Endodermal cell (in vitro differentiated cells): ENCODE data around the gene DRAXIN. TPM values are rescaled to one million over a fixed set of nuclear protein-coding genes. Genes with fewer than 3 reads are reported as not detected.

Experiments used
- DNase-seq: peaks from one replicate; pipeline ENCODE4 v3.0.0-alpha.2; 2017
- H3K27ac ChIP-seq: 2 replicates; pipeline ENCODE4 v1.5.1; 2013; ENCODE audit warnings: mild to moderate bottlenecking, low read depth, low read length, moderate library complexity
- H3K27me3 ChIP-seq: 2 replicates; pipeline ENCODE4 v1.6.1; 2013; ENCODE audit warnings: mild to moderate bottlenecking, low read length, moderate library complexity; ENCODE audit not compliant: insufficient read depth, control insufficient read depth, poor library complexity, severe bottlenecking
- H3K36me3 ChIP-seq: 2 replicates; pipeline ENCODE4 v1.7.0; 2013; ENCODE audit warnings: mild to moderate bottlenecking, low read length, moderate library complexity; ENCODE audit not compliant: control insufficient read depth, insufficient read depth
- H3K4me1 ChIP-seq: one replicate; pipeline ENCODE4 v1.7.0; 2013; ENCODE audit warnings: low read length; ENCODE audit not compliant: control insufficient read depth, insufficient read depth
- H3K4me3 ChIP-seq: 2 replicates; pipeline ENCODE4 v1.5.1; 2013; ENCODE audit warnings: mild to moderate bottlenecking, low read length, moderate library complexity
- H3K9ac ChIP-seq: 2 replicates; pipeline ENCODE4 v1.6.1; 2013; ENCODE audit warnings: mild to moderate bottlenecking, low read length, moderate library complexity; ENCODE audit not compliant: poor library complexity, severe bottlenecking; ENCODE audit errors: extremely low read depth
- H3K9me3 ChIP-seq: 2 replicates; pipeline ENCODE4 v1.6.1; 2013; ENCODE audit warnings: mild to moderate bottlenecking, low read length, moderate library complexity; ENCODE audit not compliant: control insufficient read depth
- H3K27ac Mint-ChIP-seq: 2 replicates; pipeline ENCODE4 v1.8.0; 2020; ENCODE audit warnings: mixed read lengths
- H3K27me3 Mint-ChIP-seq: 2 replicates; pipeline ENCODE4 v1.8.0; 2021; ENCODE audit warnings: mild to moderate bottlenecking, mixed read lengths; ENCODE audit not compliant: insufficient read depth
- H3K36me3 Mint-ChIP-seq: 2 replicates; pipeline ENCODE4 v1.8.0; 2020; ENCODE audit warnings: low read depth, mixed read lengths
- H3K4me1 Mint-ChIP-seq: 2 replicates; pipeline ENCODE4 v1.8.0; 2020; ENCODE audit warnings: mixed read lengths
- H3K4me3 Mint-ChIP-seq: 2 replicates; pipeline ENCODE4 v1.8.0; 2020; ENCODE audit warnings: mild to moderate bottlenecking, moderate library complexity, mixed read lengths
- H3K9me3 Mint-ChIP-seq: 2 replicates; pipeline ENCODE4 v1.8.0; 2020; ENCODE audit warnings: mild to moderate bottlenecking, mixed read lengths
- CTCF ChIP-seq: fragments of 200-600 bp; sonication (generic); conservative IDR thresholded peaks from 2 replicates; pipeline ENCODE4 v1.5.0; 2021; ENCODE audit warnings: antibody characterized with exemption, mild to moderate bottlenecking
- WGBS, 2 experiments: methylation state at CpG; one replicate each; pipeline versions ENCODE4 v1.1.5 to v1.1.7; 2013; ENCODE audit warnings: missing lambda C conversion rate in 2 of 2, mixed read lengths in 1 of 2; ENCODE audit not compliant: insufficient coverage in 1 of 2, insufficient read length in 1 of 2; 5-methylcytosine and 5-hydroxymethylcytosine counted together
- total RNA-seq, 2 donors: library from RNA; stranded (reverse); fragmentation: NEBNext Ultra II Directional in 1 of 2; extraction: Animal tissue kit (Norgen Biotek cat#: 25700) in 1 of 2; gene quantifications; 2 replicates in 1 of 2; 3 replicates in 1 of 2; pipeline ENCODE4 v1.2.1, GENCODE V29; 2021

The DRAXIN gene
- total RNA-seq, 2 donors from 2014 or later, result 5.4 to 6.0 TPM

DNA sequence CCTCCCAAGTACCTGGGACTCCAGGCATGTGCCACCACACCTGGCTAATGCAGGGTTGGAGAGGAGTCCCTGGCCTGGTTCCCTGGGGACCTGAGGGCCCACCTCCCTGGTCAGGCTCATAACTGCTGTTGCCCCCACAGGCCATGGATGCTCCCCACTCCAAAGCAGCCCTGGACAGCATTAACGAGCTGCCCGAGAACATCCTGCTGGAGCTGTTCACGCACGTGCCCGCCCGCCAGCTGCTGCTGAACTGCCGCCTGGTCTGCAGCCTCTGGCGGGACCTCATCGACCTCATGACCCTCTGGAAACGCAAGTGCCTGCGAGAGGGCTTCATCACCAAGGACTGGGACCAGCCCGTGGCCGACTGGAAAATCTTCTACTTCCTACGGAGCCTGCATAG, 23.0 kb upstream of the DRAXIN start:
- no peak for TF ChIP-seq CTCF
- Histone ChIP-seq H3K27ac (no peak overlapping the region), H3K27me3 (peaks cover 3% of the 10 kb centered on the region), H3K4me3 (no peak overlapping the region), H3K9ac (no peak overlapping the region), H3K9me3 (no peaks in the 10 kb centered on the region), H3K4me1 (no peaks in the 10 kb centered on the region), H3K36me3 (peaks cover 3% of the 10 kb centered on the region)
- Mint-ChIP-seq H3K9me3 (no peaks in the 10 kb centered on the region), H3K27ac (no peak overlapping the region), H3K27me3 (peaks cover 4% of the 10 kb centered on the region), H3K4me3 (no peak overlapping the region), H3K4me1 (no peaks in the 10 kb centered on the region), H3K36me3 (peaks cover 38% of the 10 kb centered on the region)
- 92 to 94% methylated on average over 13 to 14 of the region's 14 CpGs for WGBS, 2 experiments
- peak; percentile 52 for DNase-seq

- H3K36me3 ChIP-seq, result peaks cover 21% of the 10 kb centered on the region
- Mint-ChIP-seq H3K4me1 (no peaks in the 10 kb centered on the region), H3K27me3 (no peaks in the 10 kb centered on the region), H3K4me3 (no peak overlapping the region), H3K27ac (no peak overlapping the region), H3K36me3 (peaks cover 55% of the 10 kb centered on the region), H3K9me3 (no peaks in the 10 kb centered on the region)
- H3K9me3 ChIP-seq, result no peaks in the 10 kb centered on the region
- DNase-seq, result no peak
- H3K4me1 ChIP-seq, result no peaks in the 10 kb centered on the region
- no peak overlapping the region for H3K27ac ChIP-seq
- 91 to 100% methylated on average over 5 to 6 of the region's 6 CpGs for WGBS, 2 experiments
- H3K4me3 ChIP-seq, result no peak overlapping the region
- TF ChIP-seq CTCF, result no peak
- H3K9ac ChIP-seq, result no peak overlapping the region
- H3K27me3 ChIP-seq, result no peaks in the 10 kb centered on the region
Observed at GRCh38 chr1:11670747-11671146, 20.8 kb upstream of the DRAXIN start.

GRCh38 chr1:11671205-11671543, 20.3 kb upstream of the DRAXIN start:
- Histone ChIP-seq H3K9ac (no peak overlapping the region), H3K36me3 (peaks cover 24% of the 10 kb centered on the region), H3K4me1 (no peaks in the 10 kb centered on the region), H3K9me3 (no peaks in the 10 kb centered on the region), H3K27me3 (no peaks in the 10 kb centered on the region), H3K4me3 (no peak overlapping the region), H3K27ac (no peak overlapping the region)
- no peak for TF ChIP-seq CTCF
- Mint-ChIP-seq H3K4me3 (no peak overlapping the region), H3K27me3 (no peaks in the 10 kb centered on the region), H3K9me3 (no peaks in the 10 kb centered on the region), H3K27ac (no peak overlapping the region), H3K36me3 (peaks cover 56% of the 10 kb centered on the region), H3K4me1 (no peaks in the 10 kb centered on the region)
- 93 to 97% methylated on average over 6 of the region's 6 CpGs for WGBS, 2 experiments
- DNase-seq, result peak; percentile 42
